Stimulated activated CD4-positive, alpha-beta T cell treated with anti-CD3 and anti-CD28 coated beads, Interleukin-12 subunit alpha, Interleukin-12 subunit beta, amount 100 ng/mL, for 4 hours (primary cell): ENCODE results near the gene PTPRD.

Experiments used
- DNase-seq: peaks from one replicate; pipeline ENCODE4 v3.0.0-alpha.2; 2020

The PTPRD gene

GRCh38 chr9:8850914-8851313 lies 1761.9 kb downstream of the PTPRD start:
- no peak for DNase-seq

GRCh38 chr9:8845808-8846207 lies 1767.0 kb downstream of the PTPRD start:
- no peak for DNase-seq

GRCh38 chr9:8845376-8845775 lies 1767.4 kb downstream of the PTPRD start:
- DNase-seq = no peak

DNA sequence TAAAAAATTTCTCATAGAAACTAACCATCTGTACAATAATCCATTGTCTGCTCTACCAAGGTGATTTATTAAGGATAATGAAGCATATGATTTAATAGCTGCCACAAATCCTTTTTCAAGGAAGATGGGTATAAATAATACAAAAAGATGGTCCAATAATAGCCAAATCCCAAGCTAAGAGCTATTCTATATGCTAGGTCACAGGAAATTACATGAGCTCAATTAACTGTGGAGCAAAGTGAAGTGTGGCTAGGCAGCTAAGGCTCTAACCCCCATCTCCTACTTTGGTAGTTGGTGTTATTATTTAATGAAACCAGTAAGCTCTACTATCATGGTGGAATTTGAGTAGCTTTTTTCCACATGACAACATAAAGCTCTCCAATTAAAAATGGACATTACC lies 1768.3 kb downstream of the PTPRD start:
- no peak for DNase-seq

DNA sequence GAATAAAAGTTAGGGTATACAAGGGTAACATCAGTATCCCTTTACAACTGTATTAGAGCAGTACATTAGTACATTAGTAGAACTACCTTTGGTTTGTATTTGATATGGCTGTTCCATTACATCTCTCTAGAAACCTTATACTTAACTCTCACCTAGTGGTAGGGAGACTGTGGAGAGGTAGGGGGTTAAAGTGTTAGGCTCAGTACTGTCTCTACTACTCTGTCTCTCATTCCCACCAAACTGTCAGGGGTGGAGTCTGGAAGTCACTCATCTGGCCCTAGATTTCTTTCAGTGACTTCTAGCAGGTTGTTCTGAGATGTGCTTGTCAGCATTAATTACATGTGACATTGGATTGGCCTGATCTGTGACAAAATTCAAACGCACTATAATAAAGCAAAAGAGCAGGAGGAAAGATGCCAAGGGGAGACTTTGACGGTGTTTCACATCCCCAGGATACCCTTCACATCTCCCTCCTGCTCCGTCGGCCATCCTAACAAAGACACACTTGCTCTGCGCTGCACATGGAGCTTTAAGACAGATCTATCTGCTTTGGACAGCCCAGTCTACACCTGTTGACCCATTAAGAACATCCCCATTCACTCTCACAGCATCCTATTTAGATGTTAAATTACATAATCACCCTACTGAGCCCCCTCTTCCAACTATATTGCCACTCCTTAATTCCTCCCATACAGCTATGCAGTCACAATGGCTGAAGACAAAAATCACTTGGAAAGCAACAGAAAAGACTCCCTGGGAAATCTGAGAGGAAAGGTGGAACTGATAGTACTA lies 1770.2 kb downstream of the PTPRD start:
- DNase-seq = no peak

DNA sequence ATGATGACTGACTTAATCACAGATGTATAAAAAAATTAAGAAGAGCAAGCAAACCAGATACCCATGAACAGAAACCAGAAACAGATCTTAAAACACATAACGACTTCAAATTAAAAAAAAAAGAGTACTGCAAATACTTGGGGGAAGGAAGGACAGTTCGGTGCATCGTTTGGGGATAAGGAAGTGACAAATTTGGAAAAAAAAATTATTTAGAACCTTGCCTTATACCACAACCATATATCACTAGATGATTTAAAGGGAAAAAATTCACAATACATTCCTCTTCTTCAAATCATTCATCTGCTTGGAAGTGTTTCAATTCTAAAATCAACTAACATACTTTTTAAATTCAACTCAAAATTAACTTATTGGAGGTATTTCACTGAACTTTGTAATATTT lies 1774.7 kb downstream of the PTPRD start:
- no peak for DNase-seq

DNA sequence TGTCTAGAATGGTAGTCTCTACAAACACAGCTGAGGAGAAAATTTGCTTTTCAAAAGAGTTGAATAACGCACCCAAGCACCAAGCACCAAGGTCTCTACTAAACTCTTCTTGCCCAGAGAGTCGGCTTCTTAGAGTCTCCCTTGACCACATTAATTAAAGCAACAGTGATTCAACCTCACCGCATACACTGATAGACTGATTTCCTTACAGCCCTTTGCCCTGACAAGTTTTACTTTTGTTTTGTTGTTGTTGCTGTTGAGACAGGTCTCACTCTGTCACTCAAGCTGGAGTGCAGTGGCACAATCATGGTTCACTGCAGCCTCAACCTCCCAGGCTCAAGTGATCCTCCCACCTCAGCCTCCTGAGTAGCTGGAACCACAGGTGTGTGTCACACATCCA lies 1777.5 kb downstream of the PTPRD start:
- no peak for DNase-seq

DNA sequence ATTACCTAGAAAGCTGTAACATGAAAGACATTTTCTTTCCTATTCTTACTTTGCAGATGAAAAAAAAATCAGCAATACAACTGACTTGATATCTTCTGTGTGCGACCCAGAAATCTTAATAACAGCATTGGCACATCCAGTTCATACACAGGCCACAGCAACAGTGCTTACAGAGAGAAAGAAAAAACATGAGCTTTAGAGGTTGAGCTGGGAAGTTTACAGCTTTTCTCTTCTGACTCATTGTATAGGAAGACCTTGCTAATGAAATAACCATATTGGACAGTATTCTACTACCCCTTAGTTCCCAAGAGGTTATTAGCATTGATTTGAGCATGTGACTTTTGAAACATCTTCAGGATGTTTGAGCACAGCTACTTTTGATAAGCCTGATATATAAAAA lies 1779.8 kb downstream of the PTPRD start:
- DNase-seq = no peak

- no peak for DNase-seq
Observed at GRCh38 chr9:8832386-8832785, 1780.4 kb downstream of the PTPRD start.

GRCh38 chr9:8831568-8831967 lies 1781.2 kb downstream of the PTPRD start:
- no peak for DNase-seq

- no peak for DNase-seq
Observed at GRCh38 chr9:8826281-8826680, 1786.5 kb downstream of the PTPRD start.

DNA sequence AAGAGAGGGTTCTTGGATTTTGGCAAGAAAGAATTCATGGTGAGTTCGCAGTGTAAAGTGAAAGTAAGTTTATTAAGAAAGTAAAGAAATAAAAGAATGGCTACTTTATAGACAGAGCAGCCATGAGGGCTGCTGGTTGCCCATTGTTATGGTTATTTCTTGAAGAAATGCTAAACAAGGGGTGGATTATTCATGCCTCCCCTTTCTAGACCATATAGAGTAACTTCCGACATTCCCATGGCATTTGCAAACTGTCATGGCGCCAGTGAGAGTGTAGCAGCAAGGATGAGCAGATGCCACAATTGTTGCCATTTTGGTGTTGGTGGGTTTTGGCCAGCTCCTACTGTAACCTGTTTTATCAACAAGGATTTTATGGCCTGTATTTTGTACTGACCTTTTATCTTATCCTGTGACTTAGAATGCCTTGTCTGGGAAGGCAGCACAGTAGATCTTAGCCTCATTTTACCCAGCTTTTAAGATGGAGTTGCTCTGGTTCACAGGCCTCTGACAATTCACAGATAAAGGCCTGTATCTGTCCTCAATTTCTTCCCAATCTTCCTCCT lies 1787.1 kb downstream of the PTPRD start:
- DNase-seq = no peak

- DNase-seq = no peak
Observed at GRCh38 chr9:8823131-8823895, 1789.5 kb downstream of the PTPRD start.

DNA sequence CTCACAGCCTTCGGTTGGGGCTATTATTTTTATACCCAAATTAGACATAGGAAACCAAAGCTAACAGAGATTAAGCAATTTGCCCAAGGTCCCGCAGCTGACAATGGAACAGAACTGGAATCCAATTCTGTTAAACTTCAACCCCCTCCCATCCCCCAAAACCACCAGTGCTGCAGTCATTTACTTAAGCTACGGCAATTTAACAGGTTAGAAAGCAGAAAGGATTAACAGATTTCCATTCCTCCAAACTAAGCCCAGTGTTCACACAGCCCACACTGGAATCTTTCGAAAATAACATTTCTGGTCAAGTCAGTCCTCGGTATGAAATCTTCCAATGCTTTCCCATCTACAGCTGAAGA lies 1790.2 kb downstream of the PTPRD start:
- no peak for DNase-seq

GRCh38 chr9:8821910-8822666 lies 1790.7 kb downstream of the PTPRD start:
- no peak for DNase-seq

DNA sequence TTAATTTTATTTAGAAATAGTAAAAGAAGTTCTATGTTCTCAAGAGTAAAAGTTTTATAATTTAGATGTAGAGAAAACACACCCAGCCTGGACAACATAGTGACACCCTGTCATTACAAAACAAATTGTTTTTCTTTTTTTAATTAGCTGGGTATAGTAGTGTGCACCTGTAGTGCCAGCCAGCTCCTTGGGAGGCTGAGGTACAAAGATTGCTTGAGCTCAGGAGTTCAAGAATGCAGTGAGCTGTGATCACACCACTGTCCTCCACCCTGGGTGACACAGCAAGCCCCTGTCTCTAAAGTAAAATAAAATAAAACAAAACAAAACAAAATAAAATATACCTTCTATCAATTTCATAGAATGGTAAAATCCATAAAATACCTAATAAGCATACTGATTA lies 1795.5 kb downstream of the PTPRD start:
- no peak for DNase-seq

DNA sequence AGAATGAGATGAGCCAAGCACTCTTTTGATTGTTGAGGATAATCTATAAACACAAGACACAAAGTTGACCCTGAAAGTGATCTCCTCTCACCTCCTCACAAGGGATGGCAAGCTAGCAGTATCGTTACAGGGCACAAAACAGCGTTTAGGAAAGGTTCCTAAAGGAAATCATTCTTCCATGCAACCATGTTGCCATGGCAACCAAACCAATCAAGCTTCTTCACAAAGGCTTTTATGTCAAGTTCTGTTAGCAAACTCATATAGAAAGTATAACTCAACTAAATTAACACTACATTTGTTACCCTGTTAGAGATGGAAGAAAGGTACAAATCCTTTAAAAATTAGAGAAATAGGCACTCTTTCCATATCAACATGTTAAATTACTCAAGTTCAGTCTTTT lies 1796.4 kb downstream of the PTPRD start:
- no peak for DNase-seq

DNA sequence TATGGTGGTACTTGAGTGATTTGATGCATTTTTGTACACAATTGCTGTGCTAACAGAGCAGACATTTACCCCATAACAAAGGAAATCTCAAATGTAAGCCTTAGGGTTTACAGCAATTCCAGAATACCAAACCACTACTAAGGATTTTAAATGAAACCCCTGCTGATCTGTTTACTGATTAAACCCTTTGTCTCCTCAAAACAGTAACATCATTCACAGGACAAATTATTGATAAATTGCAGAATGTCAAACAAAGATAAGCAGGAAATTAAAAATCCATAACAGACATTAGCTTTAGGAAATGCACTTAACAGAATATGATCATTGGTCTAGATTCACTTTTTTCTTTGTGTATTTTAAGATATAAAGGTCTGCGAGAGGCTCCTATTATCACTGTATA lies 1796.9 kb downstream of the PTPRD start:
- DNase-seq = no peak

GRCh38 chr9:8815219-8815618 lies 1797.6 kb downstream of the PTPRD start:
- DNase-seq = no peak

DNA sequence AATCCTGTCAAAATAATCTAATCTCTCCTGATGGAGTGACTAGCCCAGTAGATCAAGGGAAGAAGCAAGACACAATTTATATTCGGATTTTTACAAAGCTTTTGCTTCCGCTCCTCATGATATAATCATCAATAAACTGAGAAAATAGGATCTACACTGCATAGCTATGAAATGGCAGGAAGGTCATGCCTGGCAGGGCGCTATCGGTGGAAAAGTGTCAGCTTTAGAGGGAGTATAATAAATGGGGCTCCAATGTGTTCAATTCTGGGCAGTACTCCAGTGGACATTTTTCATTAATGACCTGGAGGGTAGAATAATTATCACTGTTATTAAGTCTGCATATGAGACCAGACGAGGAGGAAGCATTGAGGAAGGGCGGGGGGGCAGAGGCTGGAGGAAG lies 1799.9 kb downstream of the PTPRD start:
- DNase-seq = no peak

- no peak for DNase-seq
Observed at GRCh38 chr9:8809741-8810140, 1803.1 kb downstream of the PTPRD start.

DNA sequence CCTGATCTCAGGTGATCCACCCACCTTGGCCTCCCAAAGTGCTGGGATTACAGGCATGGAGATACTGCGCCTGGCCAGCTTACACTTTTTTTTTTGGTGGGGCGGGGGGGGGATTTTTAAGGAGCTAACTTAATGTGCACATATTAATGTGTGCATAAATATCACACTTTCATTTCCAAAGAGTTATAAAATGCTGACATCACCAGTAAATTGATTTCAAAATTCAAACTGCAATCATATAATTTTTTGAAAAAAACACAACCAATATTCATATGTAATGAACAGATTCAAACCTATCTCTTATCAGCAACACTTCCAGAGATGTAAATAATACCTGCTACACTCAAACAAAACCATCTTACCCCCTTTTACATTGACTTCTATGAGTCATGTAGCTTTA lies 1806.7 kb downstream of the PTPRD start:
- no peak for DNase-seq

- DNase-seq = no peak
Observed at GRCh38 chr9:8804613-8805012, 1808.2 kb downstream of the PTPRD start.

DNA sequence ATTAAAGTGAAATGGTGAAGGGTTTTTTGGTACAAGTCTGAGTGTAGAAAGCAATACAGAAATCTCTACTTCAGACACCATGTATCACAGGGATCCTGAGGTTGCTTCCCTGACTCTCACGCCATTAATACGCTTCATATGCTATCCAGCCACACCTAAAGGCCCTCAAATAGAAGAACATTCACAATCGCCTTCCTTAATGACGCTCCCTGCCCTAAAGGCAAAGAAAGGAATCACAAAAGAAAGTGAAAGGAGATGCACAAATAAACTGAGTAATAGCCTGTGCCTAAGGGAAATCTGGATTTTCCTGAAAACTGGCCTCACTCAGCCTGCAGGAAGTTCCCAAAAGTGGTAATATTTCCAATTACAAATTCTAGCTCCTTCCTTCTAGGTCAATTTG lies 1810.6 kb downstream of the PTPRD start:
- no peak for DNase-seq
